ENCODE results near the gene CHL1. TPM values are rescaled to one million over a fixed set of nuclear protein-coding genes. Genes with fewer than 3 reads are reported as not detected.

The CHL1 gene
- total RNA-seq, 2 experiments from 2014 or later = not detected

GRCh38 chr3:247916-248315, 51.4 kb downstream of the CHL1 start:
- ATAC-seq (no peak), DNase-seq (no peak)
- Mint-ChIP-seq H3K36me3 (no peaks in the 10 kb centered on the region), H3K9me3 (ENCODE audit: low read depth) (peaks cover 2% of the 10 kb centered on the region), H3K4me3 (no peak overlapping the region), H3K4me1 (no peaks in the 10 kb centered on the region), H3K27ac (no peak overlapping the region), H3K27me3 (no peaks in the 10 kb centered on the region)
- CTCF ChIA-PET = no interaction called here

GRCh38 chr3:248864-249520, 52.4 kb downstream of the CHL1 start:
- no peaks in the 10 kb centered on the region for H3K36me3 Mint-ChIP-seq
- H3K4me1 Mint-ChIP-seq = no peaks in the 10 kb centered on the region
- H3K27me3 Mint-ChIP-seq = no peaks in the 10 kb centered on the region
- ATAC-seq = no peak
- H3K27ac Mint-ChIP-seq = no peak overlapping the region
- CTCF ChIA-PET = no interaction called here
- DNase-seq = no peak
- H3K9me3 Mint-ChIP-seq (ENCODE audit: low read depth) = peaks cover 2% of the 10 kb centered on the region
- H3K4me3 Mint-ChIP-seq = no peak overlapping the region

- CTCF ChIA-PET = no interaction called here
- ATAC-seq = no peak
- no peaks in the 10 kb centered on the region for H3K4me1 Mint-ChIP-seq
- no peak overlapping the region for H3K27ac Mint-ChIP-seq
- no peaks in the 10 kb centered on the region for H3K9me3 Mint-ChIP-seq (ENCODE audit: low read depth)
- H3K36me3 Mint-ChIP-seq = no peaks in the 10 kb centered on the region
- no peaks in the 10 kb centered on the region for H3K27me3 Mint-ChIP-seq
- H3K4me3 Mint-ChIP-seq = no peak overlapping the region
- no peak for DNase-seq
Measured at GRCh38 chr3:249587-250262, 53.2 kb downstream of the CHL1 start.

GRCh38 chr3:256501-256900, 59.9 kb downstream of the CHL1 start:
- ATAC-seq (no peak), DNase-seq (no peak)
- Mint-ChIP-seq H3K4me3 (no peak overlapping the region), H3K27me3 (no peaks in the 10 kb centered on the region), H3K4me1 (no peaks in the 10 kb centered on the region), H3K27ac (no peak overlapping the region), H3K36me3 (no peaks in the 10 kb centered on the region), H3K9me3 (ENCODE audit: low read depth) (no peaks in the 10 kb centered on the region)
- CTCF ChIA-PET = no interaction called here

GRCh38 chr3:257826-258225, 61.3 kb downstream of the CHL1 start:
- ATAC-seq (no peak), DNase-seq (no peak)
- H3K4me1 Mint-ChIP-seq = no peaks in the 10 kb centered on the region
- H3K36me3 Mint-ChIP-seq = no peaks in the 10 kb centered on the region
- no peak overlapping the region for H3K27ac Mint-ChIP-seq
- CTCF ChIA-PET = no interaction called here
- no peaks in the 10 kb centered on the region for H3K9me3 Mint-ChIP-seq (ENCODE audit: low read depth)
- no peaks in the 10 kb centered on the region for H3K27me3 Mint-ChIP-seq
- H3K4me3 Mint-ChIP-seq = no peak overlapping the region

GRCh38 chr3:260898-261297, 64.3 kb downstream of the CHL1 start:
- H3K4me1 Mint-ChIP-seq = no peaks in the 10 kb centered on the region
- no peaks in the 10 kb centered on the region for H3K9me3 Mint-ChIP-seq (ENCODE audit: low read depth)
- no peak overlapping the region for H3K4me3 Mint-ChIP-seq
- no peaks in the 10 kb centered on the region for H3K27me3 Mint-ChIP-seq
- CTCF ChIA-PET = no interaction called here
- DNase-seq = no peak
- H3K27ac Mint-ChIP-seq = no peak overlapping the region
- no peak for ATAC-seq
- H3K36me3 Mint-ChIP-seq = no peaks in the 10 kb centered on the region

- no peak for ATAC-seq
- no peaks in the 10 kb centered on the region for H3K4me1 Mint-ChIP-seq
Measured at GRCh38 chr3:263393-263792, 66.8 kb downstream of the CHL1 start.

GRCh38 chr3:264394-265156, 68.0 kb downstream of the CHL1 start:
- Mint-ChIP-seq H3K9me3 (ENCODE audit: low read depth) (no peaks in the 10 kb centered on the region), H3K27me3 (no peaks in the 10 kb centered on the region), H3K36me3 (no peaks in the 10 kb centered on the region), H3K27ac (no peak overlapping the region), H3K4me3 (no peak overlapping the region), H3K4me1 (no peaks in the 10 kb centered on the region)
- no peak for ATAC-seq
- CTCF ChIA-PET = no interaction called here
- DNase-seq = no peak

More at GRCh38 chr3:263393-263792, 66.8 kb downstream of the CHL1 start:
- H3K27me3 Mint-ChIP-seq = no peaks in the 10 kb centered on the region
- H3K4me3 Mint-ChIP-seq = no peak overlapping the region
- CTCF ChIA-PET = no interaction called here
- no peaks in the 10 kb centered on the region for H3K9me3 Mint-ChIP-seq (ENCODE audit: low read depth)
- DNase-seq = no peak
- H3K27ac Mint-ChIP-seq = no peak overlapping the region
- H3K36me3 Mint-ChIP-seq = no peaks in the 10 kb centered on the region

- no peaks in the 10 kb centered on the region for H3K4me1 Mint-ChIP-seq
- peaks cover 2% of the 10 kb centered on the region for H3K9me3 Mint-ChIP-seq (ENCODE audit: low read depth)
- H3K4me3 Mint-ChIP-seq = no peak overlapping the region
- H3K27ac Mint-ChIP-seq = no peak overlapping the region
- DNase-seq = no peak
- H3K36me3 Mint-ChIP-seq = no peaks in the 10 kb centered on the region
- no peak for ATAC-seq
- H3K27me3 Mint-ChIP-seq = no peaks in the 10 kb centered on the region
- CTCF ChIA-PET = no interaction called here
Measured at GRCh38 chr3:267101-267500, 70.5 kb downstream of the CHL1 start.

GRCh38 chr3:270688-271087, 74.1 kb downstream of the CHL1 start:
- no peaks in the 10 kb centered on the region for H3K4me1 Mint-ChIP-seq
- CTCF ChIA-PET = no interaction called here
- H3K9me3 Mint-ChIP-seq (ENCODE audit: low read depth) = peaks cover 2% of the 10 kb centered on the region
- DNase-seq = no peak
- H3K27ac Mint-ChIP-seq = no peak overlapping the region
- H3K4me3 Mint-ChIP-seq = no peak overlapping the region
- no peak for ATAC-seq
- no peaks in the 10 kb centered on the region for H3K36me3 Mint-ChIP-seq
- no peaks in the 10 kb centered on the region for H3K27me3 Mint-ChIP-seq

GRCh38 chr3:274927-275326, 78.4 kb downstream of the CHL1 start:
- CTCF ChIA-PET = no interaction called here
- ATAC-seq (no peak), DNase-seq (no peak)
- Mint-ChIP-seq H3K36me3 (no peaks in the 10 kb centered on the region), H3K27ac (no peak overlapping the region), H3K4me3 (no peak overlapping the region), H3K4me1 (no peaks in the 10 kb centered on the region), H3K27me3 (no peaks in the 10 kb centered on the region), H3K9me3 (ENCODE audit: low read depth) (no peaks in the 10 kb centered on the region)

GRCh38 chr3:277873-278272, 81.3 kb downstream of the CHL1 start:
- H3K9me3 Mint-ChIP-seq (ENCODE audit: low read depth) = no peaks in the 10 kb centered on the region
- CTCF ChIA-PET = no interaction called here
- DNase-seq (no peak), ATAC-seq (no peak)
- no peaks in the 10 kb centered on the region for H3K27me3 Mint-ChIP-seq
- H3K4me3 Mint-ChIP-seq = no peak overlapping the region
- no peak overlapping the region for H3K27ac Mint-ChIP-seq
- H3K4me1 Mint-ChIP-seq = no peaks in the 10 kb centered on the region
- no peaks in the 10 kb centered on the region for H3K36me3 Mint-ChIP-seq

GRCh38 chr3:278300-279064, 81.9 kb downstream of the CHL1 start:
- no peak overlapping the region for H3K4me3 Mint-ChIP-seq

More at GRCh38 chr3:278300-279064, 81.9 kb downstream of the CHL1 start:
- Mint-ChIP-seq H3K27ac (no peak overlapping the region), H3K27me3 (no peaks in the 10 kb centered on the region), H3K36me3 (no peaks in the 10 kb centered on the region), H3K4me1 (no peaks in the 10 kb centered on the region), H3K9me3 (ENCODE audit: low read depth) (no peaks in the 10 kb centered on the region)
- no peak for DNase-seq
- CTCF ChIA-PET = no interaction called here
- no peak for ATAC-seq
